ENCODE measurements around the gene DSG1. TPM values are rescaled to one million over a fixed set of nuclear protein-coding genes. Genes with fewer than 3 reads are reported as not detected.

The DSG1 gene
- polyA plus RNA-seq, 1 experiment, result not detected

- H3K9me3 ChIP-seq (ENCODE audit: control insufficient read depth, insufficient read depth, low read length), result peaks cover 23% of the 10 kb centered on the region
- H3K4me3 ChIP-seq (ENCODE audit: low read depth, low read length), result no peak overlapping the region
- POLR2A ChIA-PET, result no interaction called here
- no peak for TF ChIP-seq CTCF (IDR thresholded peaks at IDR 0.05; ENCODE audit: low read depth, low read length)
- H3K27me3 ChIP-seq (ENCODE audit: control insufficient read depth, insufficient read depth, low read length), result no peaks in the 10 kb centered on the region
- DNase-seq (ENCODE audit: low read depth, low spot score), result no peak
- H3K27ac ChIP-seq (ENCODE audit: low read depth, low read length), result no peak overlapping the region
- CTCF ChIA-PET, result no interaction called here
Measured at GRCh38 chr18:31291688-31292087, 26.3 kb upstream of the DSG1 start.

- Histone ChIP-seq H3K27ac (ENCODE audit: low read depth, low read length) (no peak overlapping the region), H3K9me3 (ENCODE audit: control insufficient read depth, insufficient read depth, low read length) (peaks cover 15% of the 10 kb centered on the region), H3K4me3 (ENCODE audit: low read depth, low read length) (no peak overlapping the region), H3K27me3 (ENCODE audit: control insufficient read depth, insufficient read depth, low read length) (no peaks in the 10 kb centered on the region)
- no peak for TF ChIP-seq CTCF (IDR thresholded peaks at IDR 0.05; ENCODE audit: low read depth, low read length)
- POLR2A ChIA-PET, result no interaction called here
- CTCF ChIA-PET, result no interaction called here
- no peak for DNase-seq (ENCODE audit: low read depth, low spot score)
Measured at GRCh38 chr18:31294199-31294747, 23.7 kb upstream of the DSG1 start.

- no peak for DNase-seq (ENCODE audit: low read depth, low spot score)
- Histone ChIP-seq H3K9me3 (ENCODE audit: control insufficient read depth, insufficient read depth, low read length) (peaks cover 19% of the 10 kb centered on the region), H3K27ac (ENCODE audit: low read depth, low read length) (no peak overlapping the region), H3K4me3 (ENCODE audit: low read depth, low read length) (no peak overlapping the region), H3K27me3 (ENCODE audit: control insufficient read depth, insufficient read depth, low read length) (no peaks in the 10 kb centered on the region)
- no peak for TF ChIP-seq CTCF (IDR thresholded peaks at IDR 0.05; ENCODE audit: low read depth, low read length)
- POLR2A ChIA-PET, result no interaction called here
- CTCF ChIA-PET, result no interaction called here
Measured at GRCh38 chr18:31297248-31297647, 20.7 kb upstream of the DSG1 start.

GRCh38 chr18:31301201-31301655 is 16.7 kb upstream of the DSG1 start:
- ChIA-PET CTCF (no interaction called here), POLR2A (no interaction called here)
- Histone ChIP-seq H3K9me3 (ENCODE audit: control insufficient read depth, insufficient read depth, low read length) (peaks cover 4% of the 10 kb centered on the region), H3K27ac (ENCODE audit: low read depth, low read length) (no peak overlapping the region), H3K27me3 (ENCODE audit: control insufficient read depth, insufficient read depth, low read length) (no peaks in the 10 kb centered on the region), H3K4me3 (ENCODE audit: low read depth, low read length) (no peak overlapping the region)
- TF ChIP-seq CTCF (IDR thresholded peaks at IDR 0.05; ENCODE audit: low read depth, low read length), result no peak
- no peak for DNase-seq (ENCODE audit: low read depth, low spot score)

GRCh38 chr18:31302991-31303390 is 15.0 kb upstream of the DSG1 start:
- Histone ChIP-seq H3K4me3 (ENCODE audit: low read depth, low read length) (no peak overlapping the region), H3K9me3 (ENCODE audit: control insufficient read depth, insufficient read depth, low read length) (peaks cover 8% of the 10 kb centered on the region), H3K27ac (ENCODE audit: low read depth, low read length) (no peak overlapping the region), H3K27me3 (ENCODE audit: control insufficient read depth, insufficient read depth, low read length) (no peaks in the 10 kb centered on the region)
- ChIA-PET POLR2A (no interaction called here), CTCF (no interaction called here)
- no peak for TF ChIP-seq CTCF (IDR thresholded peaks at IDR 0.05; ENCODE audit: low read depth, low read length)
- no peak for DNase-seq (ENCODE audit: low read depth, low spot score)

All from AG04450 (cell line).